ENCODE results near the gene VAMP5.
A peak's percentile ranks its signal among the peaks of the same experiment; 100 is the strongest.

Gene VAMP5

GRCh38 chr2:85594715-85595300, 10.6 kb downstream of the VAMP5 start:
- POLR2A ChIA-PET = interaction anchor here (0.9 to 1.9 kb wide), 4 partner anchors 9 to 43 kb away, joined by 3 to 14 read pairs (median 5); partner anchors contain the start of gene GGCX
- no peak for DNase-seq
- peak overlapping the region; percentile 89 to 98 (median 95) for H3K4me3 ChIP-seq (ENCODE audit: control insufficient read depth in 1 of 7, extremely low read depth in 1 of 7, insufficient read depth in 4 of 7, low read depth in 2 of 7, low read length in 6 of 7)
- H3K27ac ChIP-seq (ENCODE audit: insufficient read depth in 1 of 2, low read depth in 1 of 2, low read length in 2 of 2, poor library complexity in 1 of 2, severe bottlenecking in 2 of 2) = peak overlapping the region; percentile 87 to 95
- peaks cover 8 to 34% (median 28%) of the 10 kb centered on the region in 4 experiments for H3K36me3 ChIP-seq (ENCODE audit: control insufficient read depth in 4 of 4, insufficient read depth in 4 of 4, low read length in 3 of 4)
- H3K27me3 ChIP-seq (replicated peaks in 2 of 5; ENCODE audit: control insufficient read depth in 4 of 5, insufficient read depth in 5 of 5, low read length in 4 of 5) = no peaks in the 10 kb centered on the region
- 40% methylated on average over 9 of the region's 13 CpGs for WGBS (ENCODE audit: insufficient coverage)
- CTCF ChIA-PET = interaction anchor here (0.7 to 1.4 kb wide), 8 partner anchors 11 to 179 kb away, joined by 3 to 6 read pairs (median 3); partner anchors contain the start of genes C2orf68 and VAMP8
- no peaks in the 10 kb centered on the region for H3K9me3 ChIP-seq (ENCODE audit: control extremely low read depth in 1 of 5, control insufficient read depth in 4 of 5, insufficient read depth in 2 of 5, low read depth in 1 of 5, low read length in 4 of 5)
- peaks cover 17 to 42% (median 40%) of the 10 kb centered on the region in 4 experiments for H3K4me1 ChIP-seq (ENCODE audit: control extremely low read depth in 1 of 4, control insufficient read depth in 4 of 4, insufficient read depth in 4 of 4, low read length in 3 of 4)

GRCh38 chr2:85595301-85596025, 11.2 kb downstream of the VAMP5 start, which contains the start of gene RNF181:
Gene RNF181, plus strand, starts transcription at chr2:85595745. Its CDS starts 19 bp downstream, at chr2:85595764.
- Histone ChIP-seq H3K27ac (ENCODE audit: insufficient read depth in 1 of 2, low read depth in 1 of 2, low read length in 2 of 2, poor library complexity in 1 of 2, severe bottlenecking in 2 of 2) (peak within 1 kb of the TSS; percentile 87 to 95), H3K4me3 (ENCODE audit: control insufficient read depth in 1 of 7, extremely low read depth in 1 of 7, insufficient read depth in 4 of 7, low read depth in 2 of 7, low read length in 6 of 7) (peak within 1 kb of the TSS; percentile 89 to 98 (median 95)), H3K36me3 (ENCODE audit: control insufficient read depth in 4 of 4, insufficient read depth in 4 of 4, low read length in 3 of 4) (peaks cover 8 to 37% (median 33%) of the 10 kb centered on the region in 4 experiments), H3K4me1 (ENCODE audit: control extremely low read depth in 1 of 4, control insufficient read depth in 4 of 4, insufficient read depth in 4 of 4, low read length in 3 of 4) (peaks cover 13 to 36% (median 34%) of the 10 kb centered on the region in 4 experiments), H3K27me3 (replicated peaks in 2 of 5; ENCODE audit: control insufficient read depth in 4 of 5, insufficient read depth in 5 of 5, low read length in 4 of 5) (no peaks in the 10 kb centered on the region), H3K9me3 (ENCODE audit: control extremely low read depth in 1 of 5, control insufficient read depth in 4 of 5, insufficient read depth in 2 of 5, low read depth in 1 of 5, low read length in 4 of 5) (no peaks in the 10 kb centered on the region)
- DNase-seq = peak; percentile 97 to 98 (median 98)
- POLR2A ChIA-PET = interaction anchor here (0.6 to 1.9 kb wide), 7 partner anchors 8 to 185 kb away, joined by 3 to 14 read pairs (median 5); partner anchors contain the start of genes C2orf68, CAPG and GGCX
- whole genome bisulfite sequencing (ENCODE audit: insufficient coverage) = under 1% methylated on average over 35 of the region's 47 CpGs
- CTCF ChIA-PET = interaction anchor here (0.8 to 1.5 kb wide), 9 partner anchors 8 to 45 kb away, joined by 3 to 6 read pairs (median 3); partner anchors contain the start of genes C2orf68 and VAMP8

GRCh38 chr2:85596026-85596333, 11.7 kb downstream of the VAMP5 start:
- no peaks in the 10 kb centered on the region for H3K27me3 ChIP-seq (replicated peaks in 2 of 5; ENCODE audit: control insufficient read depth in 4 of 5, insufficient read depth in 5 of 5, low read length in 4 of 5)
- DNase-seq = no peak
- WGBS (ENCODE audit: insufficient coverage) = 15% methylated on average over 3 of the region's 10 CpGs
- H3K9me3 ChIP-seq (ENCODE audit: control extremely low read depth in 1 of 5, control insufficient read depth in 4 of 5, insufficient read depth in 2 of 5, low read depth in 1 of 5, low read length in 4 of 5) = no peaks in the 10 kb centered on the region
- peak overlapping the region; percentile 89 to 98 (median 95) for H3K4me3 ChIP-seq (ENCODE audit: control insufficient read depth in 1 of 7, extremely low read depth in 1 of 7, insufficient read depth in 4 of 7, low read depth in 2 of 7, low read length in 6 of 7)
- ChIA-PET POLR2A (interaction anchor here (0.6 to 1.9 kb wide), 6 partner anchors 9 to 186 kb away, joined by 3 to 14 read pairs (median 4); partner anchors contain the start of genes C2orf68, CAPG and GGCX), CTCF (interaction anchor here (0.8 to 1.5 kb wide), 4 partner anchors 9 to 46 kb away, joined by 3 to 4 read pairs (median 4); no protein-coding TSS in a partner anchor)
- peak overlapping the region; percentile 87 to 95 for H3K27ac ChIP-seq (ENCODE audit: insufficient read depth in 1 of 2, low read depth in 1 of 2, low read length in 2 of 2, poor library complexity in 1 of 2, severe bottlenecking in 2 of 2)
- peaks cover 9 to 31% (median 29%) of the 10 kb centered on the region in 4 experiments for H3K4me1 ChIP-seq (ENCODE audit: control extremely low read depth in 1 of 4, control insufficient read depth in 4 of 4, insufficient read depth in 4 of 4, low read length in 3 of 4)
- H3K36me3 ChIP-seq (ENCODE audit: control insufficient read depth in 4 of 4, insufficient read depth in 4 of 4, low read length in 3 of 4) = peaks cover 8 to 37% (median 33%) of the 10 kb centered on the region in 4 experiments

- Histone ChIP-seq H3K4me3 (ENCODE audit: control insufficient read depth in 1 of 7, extremely low read depth in 1 of 7, insufficient read depth in 4 of 7, low read depth in 2 of 7, low read length in 6 of 7) (peak overlapping the region in 6 of 7 experiments; percentile 89 to 98 (median 94)), H3K27me3 (replicated peaks in 2 of 5; ENCODE audit: control insufficient read depth in 4 of 5, insufficient read depth in 5 of 5, low read length in 4 of 5) (no peaks in the 10 kb centered on the region), H3K27ac (ENCODE audit: insufficient read depth in 1 of 2, low read depth in 1 of 2, low read length in 2 of 2, poor library complexity in 1 of 2, severe bottlenecking in 2 of 2) (peak overlapping the region; percentile 87 to 95), H3K9me3 (ENCODE audit: control extremely low read depth in 1 of 5, control insufficient read depth in 4 of 5, insufficient read depth in 2 of 5, low read depth in 1 of 5, low read length in 4 of 5) (no peaks in the 10 kb centered on the region), H3K4me1 (ENCODE audit: control extremely low read depth in 1 of 4, control insufficient read depth in 4 of 4, insufficient read depth in 4 of 4, low read length in 3 of 4) (peaks cover 6 to 28% (median 25%) of the 10 kb centered on the region in 4 experiments), H3K36me3 (ENCODE audit: control insufficient read depth in 4 of 4, insufficient read depth in 4 of 4, low read length in 3 of 4) (peaks cover 8 to 36% (median 31%) of the 10 kb centered on the region in 4 experiments)
- ChIA-PET POLR2A (interaction anchor here (1.2 to 1.9 kb wide), 4 partner anchors 9 to 34 kb away, joined by 3 to 14 read pairs (median 5); partner anchors contain the start of genes C2orf68 and GGCX), CTCF (interaction anchor here (0.8 to 1.5 kb wide), 5 partner anchors 10 to 46 kb away, joined by 3 to 4 read pairs (median 3); partner anchors contain the start of gene C2orf68)
- WGBS (ENCODE audit: insufficient coverage) = 72% methylated on average over 2 of the region's 3 CpGs
- DNase-seq = no peak
Observed at GRCh38 chr2:85596486-85597143, 12.4 kb downstream of the VAMP5 start.

GRCh38 chr2:85597241-85597640, 13.0 kb downstream of the VAMP5 start:
- WGBS (ENCODE audit: insufficient coverage) = 87% methylated on average over 5 of the region's 5 CpGs
- POLR2A ChIA-PET = interaction anchor here (1.2 to 1.5 kb wide), 2 partner anchors 10 to 12 kb away, joined by 3 to 5 read pairs; no protein-coding TSS in a partner anchor
- H3K4me3 ChIP-seq (ENCODE audit: control insufficient read depth in 1 of 7, extremely low read depth in 1 of 7, insufficient read depth in 4 of 7, low read depth in 2 of 7, low read length in 6 of 7) = no peak overlapping the region

GRCh38 chr2:85598594-85599340, 14.5 kb downstream of the VAMP5 start:
- WGBS (ENCODE audit: insufficient coverage) = 96% methylated on average over 6 of the region's 14 CpGs
- no peaks in the 10 kb centered on the region for H3K27me3 ChIP-seq (replicated peaks in 2 of 5; ENCODE audit: control insufficient read depth in 4 of 5, insufficient read depth in 5 of 5, low read length in 4 of 5)
- CTCF ChIA-PET = interaction anchor here (1.6 kb wide), 1 partner anchor 11 kb away, joined by 6 read pairs; no protein-coding TSS in a partner anchor
- peaks cover 10 to 42% (median 39%) of the 10 kb centered on the region in 4 experiments for H3K4me1 ChIP-seq (ENCODE audit: control extremely low read depth in 1 of 4, control insufficient read depth in 4 of 4, insufficient read depth in 4 of 4, low read length in 3 of 4)
- H3K36me3 ChIP-seq (ENCODE audit: control insufficient read depth in 4 of 4, insufficient read depth in 4 of 4, low read length in 3 of 4) = peaks cover 8 to 33% (median 26%) of the 10 kb centered on the region in 4 experiments
- H3K27ac ChIP-seq (ENCODE audit: insufficient read depth in 1 of 2, low read depth in 1 of 2, low read length in 2 of 2, poor library complexity in 1 of 2, severe bottlenecking in 2 of 2) = no peak overlapping the region
- POLR2A ChIA-PET = no interaction called here
- no peak overlapping the region for H3K4me3 ChIP-seq (ENCODE audit: control insufficient read depth in 1 of 7, extremely low read depth in 1 of 7, insufficient read depth in 4 of 7, low read depth in 2 of 7, low read length in 6 of 7)
- DNase-seq = no peak
- H3K9me3 ChIP-seq (ENCODE audit: control extremely low read depth in 1 of 5, control insufficient read depth in 4 of 5, insufficient read depth in 2 of 5, low read depth in 1 of 5, low read length in 4 of 5) = no peaks in the 10 kb centered on the region

More at GRCh38 chr2:85597241-85597640, 13.0 kb downstream of the VAMP5 start:
- H3K36me3 ChIP-seq (ENCODE audit: control insufficient read depth in 4 of 4, insufficient read depth in 4 of 4, low read length in 3 of 4) = peaks cover 8 to 33% (median 29%) of the 10 kb centered on the region in 4 experiments
- DNase-seq = no peak
- peaks cover 6 to 33% (median 31%) of the 10 kb centered on the region in 4 experiments for H3K4me1 ChIP-seq (ENCODE audit: control extremely low read depth in 1 of 4, control insufficient read depth in 4 of 4, insufficient read depth in 4 of 4, low read length in 3 of 4)
- no peak overlapping the region for H3K27ac ChIP-seq (ENCODE audit: insufficient read depth in 1 of 2, low read depth in 1 of 2, low read length in 2 of 2, poor library complexity in 1 of 2, severe bottlenecking in 2 of 2)
- H3K9me3 ChIP-seq (ENCODE audit: control extremely low read depth in 1 of 5, control insufficient read depth in 4 of 5, insufficient read depth in 2 of 5, low read depth in 1 of 5, low read length in 4 of 5) = no peaks in the 10 kb centered on the region
- H3K27me3 ChIP-seq (replicated peaks in 2 of 5; ENCODE audit: control insufficient read depth in 4 of 5, insufficient read depth in 5 of 5, low read length in 4 of 5) = no peaks in the 10 kb centered on the region
- CTCF ChIA-PET = interaction anchor here (1.1 to 1.5 kb wide), 5 partner anchors 9 to 47 kb away, joined by 3 read pairs; partner anchors contain the start of gene C2orf68

All from common myeloid progenitor, CD34-positive (primary cell).